Measurements from ENCODE around the gene CNTNAP3B.
"Not testable (repeated sequence)": the region's sequence is repeated elsewhere in the genome, so short reads cannot be mapped to it uniquely, and the experiment has no call there.

The CNTNAP3B gene

GRCh38 chr9:42129073-42129729 lies at the start of gene CNTNAP3B:
TSS of gene CNTNAP3B (minus strand) at chr9:42129426. CDS start at chr9:42129094, 332 bp downstream.
- not testable (repeated sequence) for DNase-seq (ENCODE audit: low read depth in 4 of 4, low spot score in 1 of 4)

GRCh38 chr9:42160299-42160698 lies 31.1 kb upstream of the CNTNAP3B start:
- not testable (repeated sequence) for DNase-seq (ENCODE audit: low read depth in 4 of 4, low spot score in 1 of 4)

- DNase-seq (ENCODE audit: low read depth in 4 of 4, low spot score in 1 of 4): not testable (repeated sequence)
Observed at GRCh38 chr9:42127056-42127841, 2.0 kb downstream of the CNTNAP3B start.

GRCh38 chr9:42121007-42121406 lies 8.2 kb downstream of the CNTNAP3B start:
- DNase-seq (ENCODE audit: low read depth in 4 of 4, low spot score in 1 of 4): not testable (repeated sequence)

- DNase-seq (ENCODE audit: low read depth in 4 of 4, low spot score in 1 of 4): not testable (repeated sequence)
Observed at GRCh38 chr9:42095929-42096328, 33.3 kb downstream of the CNTNAP3B start.

- not testable (repeated sequence) for DNase-seq (ENCODE audit: low read depth in 4 of 4, low spot score in 1 of 4)
Observed at GRCh38 chr9:42084559-42084952, 44.7 kb downstream of the CNTNAP3B start.

- DNase-seq (ENCODE audit: low read depth in 4 of 4, low spot score in 1 of 4): not testable (repeated sequence)
Observed at GRCh38 chr9:42083877-42084558, 45.2 kb downstream of the CNTNAP3B start.

GRCh38 chr9:42080376-42080775 lies 48.9 kb downstream of the CNTNAP3B start:
- not testable (repeated sequence) for DNase-seq (ENCODE audit: low read depth in 4 of 4, low spot score in 1 of 4)

- not testable (repeated sequence) for DNase-seq (ENCODE audit: low read depth in 4 of 4, low spot score in 1 of 4)
Observed at GRCh38 chr9:42074868-42075267, 54.4 kb downstream of the CNTNAP3B start.

- DNase-seq (ENCODE audit: low read depth in 4 of 4, low spot score in 1 of 4): not testable (repeated sequence)
Observed at GRCh38 chr9:42071026-42071425, 58.2 kb downstream of the CNTNAP3B start.

GRCh38 chr9:42070035-42070799 lies 59.0 kb downstream of the CNTNAP3B start:
- DNase-seq (ENCODE audit: low read depth in 4 of 4, low spot score in 1 of 4): not testable (repeated sequence)

GRCh38 chr9:42053874-42054273 lies 75.4 kb downstream of the CNTNAP3B start:
- not testable (repeated sequence) for DNase-seq (ENCODE audit: low read depth in 4 of 4, low spot score in 1 of 4)

GRCh38 chr9:42050701-42051100 lies 78.5 kb downstream of the CNTNAP3B start:
- DNase-seq (ENCODE audit: low read depth in 4 of 4, low spot score in 1 of 4): not testable (repeated sequence)

- not testable (repeated sequence) for DNase-seq (ENCODE audit: low read depth in 4 of 4, low spot score in 1 of 4)
Observed at GRCh38 chr9:42044422-42045010, 84.7 kb downstream of the CNTNAP3B start.

- not testable (repeated sequence) for DNase-seq (ENCODE audit: low read depth in 4 of 4, low spot score in 1 of 4)
Observed at GRCh38 chr9:42033541-42033940, 95.7 kb downstream of the CNTNAP3B start.

GRCh38 chr9:42020639-42021038 lies 108.6 kb downstream of the CNTNAP3B start:
- DNase-seq (ENCODE audit: low read depth in 4 of 4, low spot score in 1 of 4): not testable (repeated sequence)

- not testable (repeated sequence) for DNase-seq (ENCODE audit: low read depth in 4 of 4, low spot score in 1 of 4)
Observed at GRCh38 chr9:42018220-42018922, 110.9 kb downstream of the CNTNAP3B start.

GRCh38 chr9:42014317-42014716 lies 114.9 kb downstream of the CNTNAP3B start:
- DNase-seq (ENCODE audit: low read depth in 4 of 4, low spot score in 1 of 4): not testable (repeated sequence)

- DNase-seq (ENCODE audit: low read depth in 4 of 4, low spot score in 1 of 4): not testable (repeated sequence)
Observed at GRCh38 chr9:41991607-41992006, 137.6 kb downstream of the CNTNAP3B start.

GRCh38 chr9:41980271-41980670 lies 149.0 kb downstream of the CNTNAP3B start:
- DNase-seq (ENCODE audit: low read depth in 4 of 4, low spot score in 1 of 4): not testable (repeated sequence)

Data from stimulated activated CD4-positive, alpha-beta T cell treated with anti-CD3 and anti-CD28 coated beads, Interleukin-1b, Interleukin-23, amount 100 ng/mL, for 24 hours (primary cell).